ENCODE data around the gene COMMD3. TPM values are rescaled to one million over a fixed set of nuclear protein-coding genes. Genes with fewer than 3 reads are reported as not detected.

Gene COMMD3
- total RNA-seq, 1 donor = 21.5 TPM

- Histone ChIP-seq H3K27me3 (ENCODE audit: insufficient read depth, low read length) (no peaks in the 10 kb centered on the region), H3K9me3 (ENCODE audit: low read depth, low read length) (no peaks in the 10 kb centered on the region), H3K4me3 (ENCODE audit: low read length) (no peak overlapping the region), H3K4me1 (ENCODE audit: insufficient read depth, low read length) (peaks cover 5% of the 10 kb centered on the region)
These were observed 48.4 kb downstream of the COMMD3 start for GRCh38 chr10:22364407-22365140.

- H3K9me3 ChIP-seq (ENCODE audit: low read depth, low read length) = no peaks in the 10 kb centered on the region
- peaks cover 8% of the 10 kb centered on the region for H3K4me1 ChIP-seq (ENCODE audit: insufficient read depth, low read length)
- H3K4me3 ChIP-seq (ENCODE audit: low read length) = no peak overlapping the region
- no peaks in the 10 kb centered on the region for H3K27me3 ChIP-seq (ENCODE audit: insufficient read depth, low read length)
These were observed 49.0 kb downstream of the COMMD3 start for GRCh38 chr10:22365233-22365632.

GRCh38 chr10:22365644-22366434, 49.7 kb downstream of the COMMD3 start:
- Histone ChIP-seq H3K27me3 (ENCODE audit: insufficient read depth, low read length) (no peaks in the 10 kb centered on the region), H3K4me1 (ENCODE audit: insufficient read depth, low read length) (peaks cover 8% of the 10 kb centered on the region), H3K4me3 (ENCODE audit: low read length) (no peak overlapping the region), H3K9me3 (ENCODE audit: low read depth, low read length) (no peaks in the 10 kb centered on the region)

GRCh38 chr10:22366435-22366703, 50.2 kb downstream of the COMMD3 start:
- no peaks in the 10 kb centered on the region for H3K9me3 ChIP-seq (ENCODE audit: low read depth, low read length)
- H3K27me3 ChIP-seq (ENCODE audit: insufficient read depth, low read length) = no peaks in the 10 kb centered on the region
- H3K4me1 ChIP-seq (ENCODE audit: insufficient read depth, low read length) = peaks cover 8% of the 10 kb centered on the region
- no peak overlapping the region for H3K4me3 ChIP-seq (ENCODE audit: low read length)

- H3K27me3 ChIP-seq (ENCODE audit: insufficient read depth, low read length) = no peaks in the 10 kb centered on the region
- peaks cover 8% of the 10 kb centered on the region for H3K4me1 ChIP-seq (ENCODE audit: insufficient read depth, low read length)
- no peak overlapping the region for H3K4me3 ChIP-seq (ENCODE audit: low read length)
- H3K9me3 ChIP-seq (ENCODE audit: low read depth, low read length) = no peaks in the 10 kb centered on the region
These were observed 50.6 kb downstream of the COMMD3 start for GRCh38 chr10:22366771-22367170.

- Histone ChIP-seq H3K4me1 (ENCODE audit: insufficient read depth, low read length) (peaks cover 8% of the 10 kb centered on the region), H3K27me3 (ENCODE audit: insufficient read depth, low read length) (no peaks in the 10 kb centered on the region), H3K4me3 (ENCODE audit: low read length) (no peak overlapping the region), H3K9me3 (ENCODE audit: low read depth, low read length) (no peaks in the 10 kb centered on the region)
These were observed 51.3 kb downstream of the COMMD3 start for GRCh38 chr10:22367471-22367870.

GRCh38 chr10:22368402-22368801, 52.2 kb downstream of the COMMD3 start:
- H3K4me1 ChIP-seq (ENCODE audit: insufficient read depth, low read length) = peaks cover 8% of the 10 kb centered on the region
- H3K9me3 ChIP-seq (ENCODE audit: low read depth, low read length) = no peaks in the 10 kb centered on the region
- no peaks in the 10 kb centered on the region for H3K27me3 ChIP-seq (ENCODE audit: insufficient read depth, low read length)
- no peak overlapping the region for H3K4me3 ChIP-seq (ENCODE audit: low read length)

GRCh38 chr10:22368981-22369380, 52.8 kb downstream of the COMMD3 start:
- Histone ChIP-seq H3K4me3 (ENCODE audit: low read length) (no peak overlapping the region), H3K27me3 (ENCODE audit: insufficient read depth, low read length) (no peaks in the 10 kb centered on the region), H3K4me1 (ENCODE audit: insufficient read depth, low read length) (peaks cover 8% of the 10 kb centered on the region), H3K9me3 (ENCODE audit: low read depth, low read length) (no peaks in the 10 kb centered on the region)

- Histone ChIP-seq H3K9me3 (ENCODE audit: low read depth, low read length) (no peaks in the 10 kb centered on the region), H3K27me3 (ENCODE audit: insufficient read depth, low read length) (no peaks in the 10 kb centered on the region), H3K4me3 (ENCODE audit: low read length) (no peak overlapping the region), H3K4me1 (ENCODE audit: insufficient read depth, low read length) (peaks cover 8% of the 10 kb centered on the region)
These were observed 53.4 kb downstream of the COMMD3 start for GRCh38 chr10:22369434-22370072.

Other genes with a start within 250 kb of the COMMD3 start
- gene EBLN1, start 98.4 kb upstream of the COMMD3 start, total RNA-seq = not detected
- gene BMI1, start 4.7 kb downstream of the COMMD3 start, total RNA-seq = 67.4 TPM
- gene SPAG6, start 29.1 kb downstream of the COMMD3 start, total RNA-seq = not detected